C4-2B (cell line): ENCODE measurements around the gene DNAJC17.

Experiments
- H3K27ac ChIP-seq: fragments of 450-650 bp; 2 replicates; pipeline ENCODE4 v1.5.1; 2017
- ZFX ChIP-seq: fragments of 450-650 bp; IDR thresholded peaks from 2 replicates; pipeline ENCODE4 v1.6.1; 2017
- TF ChIP-seq, protein P1 (sequence below): fragments of 450-650 bp; conservative IDR thresholded peaks from 2 replicates; pipeline ENCODE4 v1.5.1; 2017; ENCODE audit warnings: mild to moderate bottlenecking

DNAJC17 gene

DNA sequence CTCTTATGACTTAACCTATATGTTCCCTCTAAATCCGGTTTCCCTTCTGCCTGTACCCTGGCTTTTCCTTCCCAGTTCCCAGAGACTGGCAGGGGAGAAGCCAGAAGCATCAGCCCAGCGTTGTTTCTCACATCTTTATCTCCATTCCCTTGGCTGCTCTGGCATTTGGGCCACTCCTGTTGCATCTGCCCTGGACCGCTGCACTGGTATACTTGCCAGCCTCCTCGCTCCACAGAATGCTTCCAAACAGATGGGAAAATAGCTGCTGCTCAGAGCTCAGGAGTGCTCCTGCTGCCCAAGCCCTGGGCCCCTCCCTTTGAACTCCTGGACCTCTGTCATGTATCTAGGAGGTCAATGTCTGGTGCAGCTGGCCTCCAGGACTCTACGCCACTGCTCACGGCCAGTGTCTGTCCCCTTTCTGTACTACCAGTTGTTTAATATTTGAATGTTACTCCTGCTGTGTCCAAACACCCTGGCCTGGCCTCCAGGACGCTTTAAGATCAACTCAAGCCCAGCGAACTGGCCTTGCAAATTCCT is 43.4 kb upstream of the DNAJC17 start:
- no peak overlapping the region for H3K27ac ChIP-seq
- TF ChIP-seq ZFX: no peak
- TF ChIP-seq, protein P1, sequence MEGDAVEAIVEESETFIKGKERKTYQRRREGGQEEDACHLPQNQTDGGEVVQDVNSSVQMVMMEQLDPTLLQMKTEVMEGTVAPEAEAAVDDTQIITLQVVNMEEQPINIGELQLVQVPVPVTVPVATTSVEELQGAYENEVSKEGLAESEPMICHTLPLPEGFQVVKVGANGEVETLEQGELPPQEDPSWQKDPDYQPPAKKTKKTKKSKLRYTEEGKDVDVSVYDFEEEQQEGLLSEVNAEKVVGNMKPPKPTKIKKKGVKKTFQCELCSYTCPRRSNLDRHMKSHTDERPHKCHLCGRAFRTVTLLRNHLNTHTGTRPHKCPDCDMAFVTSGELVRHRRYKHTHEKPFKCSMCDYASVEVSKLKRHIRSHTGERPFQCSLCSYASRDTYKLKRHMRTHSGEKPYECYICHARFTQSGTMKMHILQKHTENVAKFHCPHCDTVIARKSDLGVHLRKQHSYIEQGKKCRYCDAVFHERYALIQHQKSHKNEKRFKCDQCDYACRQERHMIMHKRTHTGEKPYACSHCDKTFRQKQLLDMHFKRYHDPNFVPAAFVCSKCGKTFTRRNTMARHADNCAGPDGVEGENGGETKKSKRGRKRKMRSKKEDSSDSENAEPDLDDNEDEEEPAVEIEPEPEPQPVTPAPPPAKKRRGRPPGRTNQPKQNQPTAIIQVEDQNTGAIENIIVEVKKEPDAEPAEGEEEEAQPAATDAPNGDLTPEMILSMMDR: no peak

DNA sequence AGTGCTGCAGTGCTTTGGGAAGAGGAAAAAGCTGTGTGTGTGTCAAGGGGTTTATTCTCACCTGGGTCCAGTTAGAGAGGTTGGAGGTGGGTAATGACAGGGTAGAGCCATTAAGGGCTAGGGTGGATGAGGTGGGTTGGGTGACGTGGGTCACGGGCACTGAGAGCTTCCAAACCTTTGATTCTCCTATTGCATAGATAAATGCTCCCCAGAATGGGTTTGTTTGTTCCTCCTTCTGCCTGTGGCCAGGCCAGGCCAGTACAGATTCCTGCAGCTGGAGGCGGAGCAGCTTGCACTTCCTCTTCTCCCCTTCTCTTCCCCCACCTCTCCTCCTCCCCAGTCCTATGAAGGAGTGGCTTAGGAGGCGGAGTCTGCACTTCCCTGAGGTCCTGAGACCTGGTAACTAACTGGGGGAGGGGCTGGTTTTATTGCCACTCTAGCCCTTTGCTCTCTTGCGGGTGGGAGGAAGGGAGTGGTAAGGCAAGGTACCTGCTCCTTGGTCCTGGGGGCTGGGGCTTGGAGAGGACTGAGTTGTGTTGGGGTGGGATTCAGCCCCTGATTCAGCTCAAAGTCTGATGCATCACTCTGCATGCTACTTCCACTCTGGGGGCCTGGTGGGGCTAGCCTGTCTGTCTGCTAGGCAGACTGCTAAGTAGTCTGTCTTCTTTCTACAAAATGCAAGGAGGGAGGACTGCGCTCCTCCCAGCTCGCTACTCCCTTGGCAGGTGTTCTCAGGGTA is 40.1 kb upstream of the DNAJC17 start:
- H3K27ac ChIP-seq: peak overlapping the region; percentile 93
- TF ChIP-seq, protein P1: no peak
- no peak for TF ChIP-seq ZFX

DNA sequence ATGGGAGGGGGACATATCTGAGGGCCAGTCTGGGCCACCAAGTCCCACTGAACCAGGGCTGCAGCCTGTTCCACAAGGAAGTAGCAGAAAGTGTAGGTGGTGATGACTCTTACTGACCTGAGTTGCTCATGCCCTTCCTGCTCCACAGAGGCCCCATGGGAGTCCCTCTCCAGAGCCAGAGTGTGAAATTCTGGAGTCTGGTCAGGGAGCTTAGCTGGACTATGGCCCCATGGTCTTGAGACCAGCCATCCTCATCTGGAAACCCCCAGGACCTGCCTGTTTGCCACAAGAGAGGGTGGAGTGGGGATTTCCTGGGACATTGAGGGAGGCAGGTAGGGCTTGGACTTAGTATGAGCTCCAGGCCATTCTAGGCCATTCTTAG is 39.6 kb upstream of the DNAJC17 start:
- TF ChIP-seq ZFX: no peak
- TF ChIP-seq, protein P1: no peak
- H3K27ac ChIP-seq: peak overlapping the region; percentile 93

DNA sequence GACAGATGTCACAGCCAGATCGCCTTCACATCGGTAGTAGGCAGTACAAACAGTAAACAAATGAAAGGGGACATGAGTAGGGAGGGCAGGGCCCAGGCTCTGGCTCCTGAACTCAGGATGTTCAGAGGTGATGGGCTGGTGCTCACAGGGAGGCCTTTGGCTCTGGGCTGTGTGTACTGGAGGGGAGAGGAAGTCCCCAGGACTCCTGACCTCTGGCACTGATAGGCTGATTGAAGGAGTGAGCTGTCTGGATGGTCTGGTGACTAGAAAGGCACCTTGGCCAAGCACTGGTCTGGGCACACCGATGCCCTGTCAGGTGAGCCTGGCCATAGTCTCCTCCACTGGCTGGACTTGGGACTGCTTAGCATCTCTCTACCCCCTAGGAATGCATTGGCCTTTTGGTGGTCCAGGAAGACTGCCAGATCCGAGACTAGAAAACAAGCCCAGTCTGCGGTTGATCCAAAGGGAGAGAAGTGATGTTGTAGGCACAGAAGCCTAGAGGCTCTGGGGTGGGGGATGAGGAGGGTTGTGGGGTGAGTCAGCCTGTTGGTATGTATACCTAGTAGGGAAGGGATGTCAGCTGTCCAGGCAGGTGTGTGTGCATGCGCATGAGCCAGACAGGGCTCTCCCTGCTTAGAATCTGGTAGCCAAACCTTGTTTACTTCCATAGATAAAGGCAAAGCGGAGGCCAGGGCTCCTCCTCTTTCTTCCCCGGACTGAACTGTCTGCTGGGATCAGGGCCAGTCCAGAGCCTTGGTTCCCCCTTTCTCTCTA is 38.4 kb upstream of the DNAJC17 start:
- peak overlapping the region; percentile 93 for H3K27ac ChIP-seq

DNA sequence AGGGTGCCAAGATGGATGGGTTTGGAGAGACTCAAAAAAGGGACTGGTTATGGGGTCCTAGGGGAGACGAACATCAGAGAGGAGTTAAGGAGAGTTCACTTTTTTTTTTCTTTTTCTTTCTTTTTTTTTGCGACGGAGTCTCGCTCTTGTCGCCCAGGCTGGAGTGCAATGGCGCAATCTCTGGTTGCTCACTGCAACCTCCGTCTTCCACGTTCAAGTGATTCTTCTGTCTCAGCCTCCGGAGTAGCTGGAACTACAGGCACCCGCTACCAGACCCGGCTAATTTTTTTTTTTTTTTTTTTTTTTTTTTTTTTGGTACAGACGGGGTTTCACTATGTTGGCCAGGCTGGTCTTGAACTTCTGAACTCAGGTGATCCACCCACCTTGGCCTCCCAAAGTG is 37.8 kb upstream of the DNAJC17 start:
- TF ChIP-seq, protein P1: no peak
- H3K27ac ChIP-seq: peak overlapping the region; percentile 93

More for the DNA sequence above, 38.4 kb upstream of the DNAJC17 start:
- TF ChIP-seq, protein P1: no peak
- no peak for TF ChIP-seq ZFX

DNA sequence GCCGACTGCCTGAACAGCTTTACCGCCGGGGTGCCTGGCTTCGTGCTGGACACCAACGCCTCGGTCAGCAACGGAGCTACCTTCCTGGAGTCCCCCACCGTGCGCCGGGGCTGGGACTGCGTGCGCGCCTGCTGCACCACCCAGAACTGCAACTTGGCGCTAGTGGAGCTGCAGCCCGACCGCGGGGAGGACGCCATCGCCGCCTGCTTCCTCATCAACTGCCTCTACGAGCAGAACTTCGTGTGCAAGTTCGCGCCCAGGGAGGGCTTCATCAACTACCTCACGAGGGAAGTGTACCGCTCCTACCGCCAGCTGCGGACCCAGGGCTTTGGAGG is 37.4 kb upstream of the DNAJC17 start:
- H3K27ac ChIP-seq: peak overlapping the region; percentile 93
- TF ChIP-seq, protein P1: no peak
- TF ChIP-seq ZFX: no peak
